SK-N-SH (cell line): ENCODE results near the gene TAS1R1. TPM values are rescaled to one million over a fixed set of nuclear protein-coding genes. Genes with fewer than 3 reads are reported as not detected.
A peak's percentile ranks its signal among the peaks of the same experiment; 100 is the strongest.

Source experiments
- CTCF ChIA-PET: fragments of 300-600, 350-600 bp; formaldehyde crosslinking; extraction: SDS; loops from one replicate; lab custom pipeline; 2021; lab: Yijun Ruan, JAX
- POLR2A ChIA-PET: fragments of 350-600 bp; sonication (Branson Sonifier 250); formaldehyde crosslinking; extraction: SDS; loops from one replicate; lab custom pipeline; 2020; ENCODE audit warnings: antibody characterized with exemption, inconsistent platforms; lab: Yijun Ruan, JAX
- DNase-seq: peaks from one replicate; pipeline ENCODE4 v3.0.0; 2012
- H2AFZ ChIP-seq: fragments of 200-600 bp; sonication (generic); 2 replicates; pipeline ENCODE4 v1.8.1; 2016; ENCODE audit warnings: antibody characterized with exemption, mild to moderate bottlenecking, low read depth
- H3F3A ChIP-seq: fragments of 200-600 bp; sonication (generic); replicated peaks from 2 replicates; pipeline ENCODE3; 2016; ENCODE audit warnings: antibody characterized with exemption, mild to moderate bottlenecking; ENCODE audit not compliant: insufficient read depth
- H3K27ac ChIP-seq, 2 experiments: fragments of 200-500 bp in 1 of 2; fragments of 200-600 bp in 1 of 2; sonication (Bioruptor generic) in 1 of 2; sonication (generic), shearing (Covaris generic) in 1 of 2; 2 replicates each; pipeline versions ENCODE4 v1.5.1 to v1.6.1; 2014 to 2016; ENCODE audit warnings: low read depth in 2 of 2, inconsistent platforms in 1 of 2, low read length in 1 of 2, mild to moderate bottlenecking in 1 of 2, mixed read lengths in 1 of 2
- H3K27me3 ChIP-seq: fragments of 200-600 bp; sonication (generic), shearing (Covaris generic); 2 replicates; pipeline ENCODE4 v1.6.1; 2016; ENCODE audit warnings: mixed run types; ENCODE audit not compliant: insufficient read depth
- H3K36me3 ChIP-seq, 2 experiments: fragments of 200-500 bp in 1 of 2; fragments of 200-600 bp in 1 of 2; sonication (Bioruptor generic) in 1 of 2; sonication (generic) in 1 of 2; replicated peaks in 1 of 2; 2 replicates each; pipeline versions ENCODE3 to v1.5.1; 2014 to 2016; ENCODE audit warnings: low read length in 1 of 2, mild to moderate bottlenecking in 1 of 2; ENCODE audit not compliant: insufficient read depth in 2 of 2, control insufficient read depth in 1 of 2
- H3K4me1 ChIP-seq, 2 experiments: fragments of 200-500 bp in 1 of 2; fragments of 200-600 bp in 1 of 2; sonication (Bioruptor generic) in 1 of 2; sonication (generic), shearing (Covaris generic) in 1 of 2; 2 replicates each; pipeline versions ENCODE4 v1.5.1 to v1.6.1; 2014 to 2016; ENCODE audit warnings: low read depth in 1 of 2, low read length in 1 of 2, mixed run types in 1 of 2; ENCODE audit not compliant: insufficient read depth in 2 of 2, control insufficient read depth in 1 of 2
- H3K4me2 ChIP-seq: fragments of 200-600 bp; sonication (generic), shearing (Covaris generic); 2 replicates; pipeline ENCODE4 v1.6.1; 2017; ENCODE audit warnings: mixed run types
- H3K4me3 ChIP-seq, 2 experiments: fragments of 200-500 bp in 1 of 2; fragments of 200-600 bp in 1 of 2; sonication (Bioruptor generic) in 1 of 2; sonication (generic), shearing (Covaris generic) in 1 of 2; 2 replicates each; pipeline versions ENCODE4 v1.5.1 to v1.8.1; 2014 to 2016; ENCODE audit warnings: low read depth in 2 of 2, inconsistent platforms in 1 of 2, low read length in 1 of 2, mild to moderate bottlenecking in 1 of 2, mixed read lengths in 1 of 2, moderate library complexity in 1 of 2
- H3K79me2 ChIP-seq: fragments of 200-600 bp; sonication (generic); 2 replicates; pipeline ENCODE4 v1.8.1; 2017; ENCODE audit warnings: mild to moderate bottlenecking; ENCODE audit not compliant: insufficient read depth
- H3K9ac ChIP-seq: fragments of 200-600 bp; sonication (generic); 2 replicates; pipeline ENCODE4 v1.6.1; 2017; ENCODE audit warnings: mixed run types
- H3K9me2 ChIP-seq: fragments of 200-600 bp; sonication (generic); 2 replicates; pipeline ENCODE4 v1.6.1; 2017; ENCODE audit warnings: mixed run types
- H3K9me3 ChIP-seq: fragments of 200-600 bp; sonication (generic); 2 replicates; pipeline ENCODE4 v1.6.1; 2017; ENCODE audit warnings: mixed run types, mild to moderate bottlenecking, moderate library complexity
- H4K20me1 ChIP-seq: fragments of 200-600 bp; sonication (generic); 2 replicates; pipeline ENCODE4 v1.6.1; 2017; ENCODE audit warnings: mild to moderate bottlenecking, mixed run types; ENCODE audit not compliant: insufficient read depth
- EP300 ChIP-seq, 2 experiments: IDR thresholded peaks; 2 replicates each; pipeline versions ENCODE4 v1.4.0 to v1.6.1; 2012; ENCODE audit warnings: borderline replicate concordance in 1 of 2, low read depth in 1 of 2, low read length in 1 of 2
- FOSL2 ChIP-seq: IDR thresholded peaks from 2 replicates; pipeline ENCODE4 v1.4.0; 2012; ENCODE audit warnings: low read depth, mild to moderate bottlenecking, moderate library complexity, borderline replicate concordance
- FOXJ3 ChIP-seq: sonication (generic); formaldehyde crosslinking; IDR thresholded peaks from 2 replicates; pipeline ENCODE4 v1.5.1; 2020; ENCODE audit warnings: mild to moderate bottlenecking, missing genetic modification reagents
- GATA2 ChIP-seq: sonication (generic); formaldehyde crosslinking; IDR thresholded peaks from 2 replicates; pipeline ENCODE4 v1.5.0; 2020; ENCODE audit warnings: mild to moderate bottlenecking, missing genetic modification reagents
- MAX ChIP-seq: IDR thresholded peaks from 2 replicates; pipeline ENCODE4 v1.4.0; 2012; ENCODE audit warnings: low read depth
- MEF2A ChIP-seq: IDR thresholded peaks from 2 replicates; pipeline ENCODE4 v1.4.0; 2012; ENCODE audit warnings: low read depth, borderline replicate concordance
- MXI1 ChIP-seq: IDR thresholded peaks from 2 replicates; pipeline ENCODE4 v1.6.1; 2012; ENCODE audit warnings: mild to moderate bottlenecking, low read depth, low read length, improper control_type of control experiment
- NRF1 ChIP-seq: IDR thresholded peaks from 2 replicates; pipeline ENCODE4 v1.6.1; 2012; ENCODE audit warnings: low read depth, mild to moderate bottlenecking, low read length
- PBX3 ChIP-seq: IDR thresholded peaks from 2 replicates; pipeline ENCODE4; 2012
- POLR2AphosphoS5 ChIP-seq: IDR thresholded peaks from 2 replicates; pipeline ENCODE4 v1.6.1; 2012; ENCODE audit warnings: low read depth, low read length
- RAD21 ChIP-seq: IDR thresholded peaks from 2 replicates; pipeline ENCODE4 v1.6.1; 2012; ENCODE audit warnings: mild to moderate bottlenecking, low read length
- REST ChIP-seq: IDR thresholded peaks from 2 replicates; pipeline ENCODE4 v1.6.1; 2012; ENCODE audit warnings: mild to moderate bottlenecking, low read depth, low read length, moderate library complexity
- RFX5 ChIP-seq: IDR thresholded peaks from 2 replicates; pipeline ENCODE4 v1.6.1; 2012; ENCODE audit warnings: mild to moderate bottlenecking, improper control_type of control experiment, low read length
- RXRA ChIP-seq: IDR thresholded peaks from 2 replicates; pipeline ENCODE4 v1.4.0; 2012; ENCODE audit warnings: low read depth, mild to moderate bottlenecking, borderline replicate concordance
- SIN3A ChIP-seq: IDR thresholded peaks from 2 replicates; pipeline ENCODE4 v1.6.1; 2012; ENCODE audit warnings: low read depth, mild to moderate bottlenecking, low read length, moderate library complexity, borderline replicate concordance
- SMC3 ChIP-seq: IDR thresholded peaks from 2 replicates; pipeline ENCODE4 v1.6.1; 2012; ENCODE audit warnings: low read depth, low read length, improper control_type of control experiment
- TAF1 ChIP-seq: IDR thresholded peaks from 2 replicates; pipeline ENCODE4 v1.6.1; 2012; ENCODE audit warnings: low read depth, mild to moderate bottlenecking, low read length, moderate library complexity, borderline replicate concordance
- TCF12 ChIP-seq: IDR thresholded peaks from 2 replicates; pipeline ENCODE4 v1.4.0; 2012
- WGBS: methylation state at CpG from one replicate; pipeline ENCODE4 v1.1.6; 2017; ENCODE audit warnings: low lambda C conversion rate; 5-methylcytosine and 5-hydroxymethylcytosine counted together
- polyA plus RNA-seq, 3 experiments: library from polyadenylated mRNA; depleted of rRNA; stranded (reverse); fragments of >200 nt; gene quantifications; 2 replicates each; pipeline ENCODE4 v1.2.3, GENCODE V29; 2012
- TF ChIP-seq, protein P1 (sequence below): fragments of 150-350 bp; IDR thresholded peaks from 2 replicates; pipeline ENCODE4 v1.6.1; 2017; ENCODE audit warnings: antibody characterized with exemption, low read length, low read depth, borderline replicate concordance

Gene TAS1R1
- polyA plus RNA-seq, 1 of the 3 experiments (the other 2 are of a cell fraction), result not detected

DNA sequence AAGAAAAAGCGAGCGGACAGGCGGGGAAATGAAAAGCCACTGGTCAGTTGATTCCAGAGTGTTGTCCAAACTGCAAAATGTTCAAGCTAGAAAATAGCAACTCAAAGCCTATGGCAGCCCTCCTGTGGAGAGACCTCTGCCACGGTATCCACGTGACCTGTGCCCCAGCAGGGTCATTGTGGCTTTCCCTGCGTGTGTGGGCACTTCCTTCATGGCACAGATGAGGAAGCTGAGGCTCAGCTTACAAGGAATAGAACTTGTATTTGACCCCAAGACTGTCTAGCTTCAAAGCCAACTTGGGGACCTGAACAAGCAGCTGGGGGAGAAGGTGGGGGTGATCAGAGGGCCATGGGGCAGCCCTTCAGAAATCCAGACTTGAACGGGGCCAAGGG lies 48.1 kb upstream of the TAS1R1 start:
- POLR2A ChIA-PET, result interaction anchor here (1.0 to 1.6 kb wide), 5 partner anchors 9 to 15 kb away, joined by 3 to 10 read pairs (median 4); partner anchors contain the start of gene PLEKHG5
- H2AFZ ChIP-seq, result no peak overlapping the region
- 81% methylated on average over 4 of the region's 7 CpGs for WGBS
- H3K9ac ChIP-seq, result no peak overlapping the region
- H3K79me2 ChIP-seq, result no peaks in the 10 kb centered on the region
- no peak for TF ChIP-seq POLR2AphosphoS5
- TF ChIP-seq RAD21, result no peak
- TF ChIP-seq, protein P1, sequence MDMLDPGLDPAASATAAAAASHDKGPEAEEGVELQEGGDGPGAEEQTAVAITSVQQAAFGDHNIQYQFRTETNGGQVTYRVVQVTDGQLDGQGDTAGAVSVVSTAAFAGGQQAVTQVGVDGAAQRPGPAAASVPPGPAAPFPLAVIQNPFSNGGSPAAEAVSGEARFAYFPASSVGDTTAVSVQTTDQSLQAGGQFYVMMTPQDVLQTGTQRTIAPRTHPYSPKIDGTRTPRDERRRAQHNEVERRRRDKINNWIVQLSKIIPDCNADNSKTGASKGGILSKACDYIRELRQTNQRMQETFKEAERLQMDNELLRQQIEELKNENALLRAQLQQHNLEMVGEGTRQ, result no peak
- no peak for TF ChIP-seq GATA2
- TF ChIP-seq TAF1, result no peak
- no peak for TF ChIP-seq MEF2A
- TF ChIP-seq FOXJ3 (CRISPR knock-in tag), result no peak
- no peak for TF ChIP-seq SMC3
- TF ChIP-seq PBX3, result no peak
- no peak for TF ChIP-seq MXI1
- TF ChIP-seq SIN3A, result no peak
- TF ChIP-seq FOSL2, result no peak
- no peak for TF ChIP-seq TCF12
- TF ChIP-seq RXRA, result no peak
- no peak for TF ChIP-seq NRF1
- no peak for TF ChIP-seq REST
- TF ChIP-seq EP300 (IDR thresholded peaks at IDR 0.05; ENCODE audit: borderline replicate concordance in 1 of 2, low read depth in 1 of 2, low read length in 1 of 2), result no peak
- no peak for TF ChIP-seq RFX5
- TF ChIP-seq MAX, result no peak
- TF ChIP-seq, all 33 proteins: peak for 0
- H4K20me1 ChIP-seq, result no peaks in the 10 kb centered on the region
- H3F3A ChIP-seq, result no peaks in the 10 kb centered on the region
- no peaks in the 10 kb centered on the region for H3K36me3 ChIP-seq
- H3K4me1 ChIP-seq, result peaks cover 0 to 89% of the 10 kb centered on the region in 2 experiments; a peak in 2 of 4 replicates
- CTCF ChIA-PET, result interaction anchor here (0.5 to 17.4 kb wide), 7 partner anchors 10 to 142 kb away, joined by 3 to 211 read pairs (median 6); partner anchors contain the start of gene PLEKHG5
- H3K27ac ChIP-seq, result peak overlapping the region in 1 of 2 experiments; percentile 93; a peak in 2 of 4 replicates
- no peak overlapping the region for H3K4me3 ChIP-seq
- H3K9me2 ChIP-seq, result no peaks in the 10 kb centered on the region
- DNase-seq, result peak; percentile 24
- no peaks in the 10 kb centered on the region for H3K27me3 ChIP-seq
- no peaks in the 10 kb centered on the region for H3K9me3 ChIP-seq
- no peak overlapping the region for H3K4me2 ChIP-seq
